WERI-Rb-1 (cell line): ENCODE measurements around the gene SAMD8.

Experiments used
- DNase-seq: peaks from one replicate; pipeline ENCODE4 v3.0.0-alpha.2; 2020
- H3K27ac ChIP-seq: fragments of 250-450 bp; sonication (Bioruptor Pico); 2 replicates; pipeline ENCODE4 v1.5.1; 2020; ENCODE audit warnings: mild to moderate bottlenecking, moderate library complexity
- H3K27me3 ChIP-seq: fragments of 250-450 bp; sonication (Bioruptor Pico); 2 replicates; pipeline ENCODE4 v1.5.1; 2021; ENCODE audit warnings: mild to moderate bottlenecking, low read depth, moderate library complexity; ENCODE audit not compliant: insufficient read depth, severe bottlenecking
- H3K36me3 ChIP-seq: fragments of 250-450 bp; sonication (Bioruptor Pico); 2 replicates; pipeline ENCODE4 v1.5.1; 2020; ENCODE audit warnings: mild to moderate bottlenecking, moderate library complexity
- H3K4me3 ChIP-seq: 2 replicates; pipeline ENCODE4 v1.5.1; 2011; ENCODE audit warnings: low read depth, mild to moderate bottlenecking, control low read depth, low read length
- H3K9me3 ChIP-seq: fragments of 250-450 bp; sonication (Bioruptor Pico); 2 replicates; pipeline ENCODE4 v1.5.1; 2021; ENCODE audit warnings: mild to moderate bottlenecking, moderate library complexity; ENCODE audit not compliant: severe bottlenecking
- TF ChIP-seq, protein P1 (sequence below): IDR thresholded peaks from 2 replicates; pipeline ENCODE4 v1.5.1; 2011; ENCODE audit warnings: low read depth, mild to moderate bottlenecking, control low read depth, inconsistent platforms, low read length

Gene SAMD8

DNA sequence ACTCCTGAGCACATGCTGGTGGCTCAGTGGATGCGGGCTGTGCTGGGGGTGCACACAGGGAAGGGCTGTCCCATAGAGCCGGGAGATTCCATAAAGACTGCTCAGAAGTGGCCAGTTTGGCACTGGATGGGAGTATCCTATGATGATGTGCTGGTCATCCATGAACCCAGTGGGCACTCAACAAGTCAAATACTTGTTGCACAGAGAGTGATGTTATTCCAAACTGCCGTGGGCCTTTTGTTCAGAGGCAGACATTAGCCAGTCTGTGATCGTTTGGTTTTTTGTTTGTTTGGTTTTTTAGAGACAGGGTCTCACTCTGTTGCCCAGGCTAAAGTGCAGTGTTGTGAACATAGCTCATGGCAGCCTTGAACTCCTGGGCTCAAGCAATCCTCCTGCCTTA is 30.9 kb upstream of the SAMD8 start:
- no peaks in the 10 kb centered on the region for H3K36me3 ChIP-seq
- TF ChIP-seq, protein P1, sequence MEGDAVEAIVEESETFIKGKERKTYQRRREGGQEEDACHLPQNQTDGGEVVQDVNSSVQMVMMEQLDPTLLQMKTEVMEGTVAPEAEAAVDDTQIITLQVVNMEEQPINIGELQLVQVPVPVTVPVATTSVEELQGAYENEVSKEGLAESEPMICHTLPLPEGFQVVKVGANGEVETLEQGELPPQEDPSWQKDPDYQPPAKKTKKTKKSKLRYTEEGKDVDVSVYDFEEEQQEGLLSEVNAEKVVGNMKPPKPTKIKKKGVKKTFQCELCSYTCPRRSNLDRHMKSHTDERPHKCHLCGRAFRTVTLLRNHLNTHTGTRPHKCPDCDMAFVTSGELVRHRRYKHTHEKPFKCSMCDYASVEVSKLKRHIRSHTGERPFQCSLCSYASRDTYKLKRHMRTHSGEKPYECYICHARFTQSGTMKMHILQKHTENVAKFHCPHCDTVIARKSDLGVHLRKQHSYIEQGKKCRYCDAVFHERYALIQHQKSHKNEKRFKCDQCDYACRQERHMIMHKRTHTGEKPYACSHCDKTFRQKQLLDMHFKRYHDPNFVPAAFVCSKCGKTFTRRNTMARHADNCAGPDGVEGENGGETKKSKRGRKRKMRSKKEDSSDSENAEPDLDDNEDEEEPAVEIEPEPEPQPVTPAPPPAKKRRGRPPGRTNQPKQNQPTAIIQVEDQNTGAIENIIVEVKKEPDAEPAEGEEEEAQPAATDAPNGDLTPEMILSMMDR, result no peak
- DNase-seq, result no peak

DNA sequence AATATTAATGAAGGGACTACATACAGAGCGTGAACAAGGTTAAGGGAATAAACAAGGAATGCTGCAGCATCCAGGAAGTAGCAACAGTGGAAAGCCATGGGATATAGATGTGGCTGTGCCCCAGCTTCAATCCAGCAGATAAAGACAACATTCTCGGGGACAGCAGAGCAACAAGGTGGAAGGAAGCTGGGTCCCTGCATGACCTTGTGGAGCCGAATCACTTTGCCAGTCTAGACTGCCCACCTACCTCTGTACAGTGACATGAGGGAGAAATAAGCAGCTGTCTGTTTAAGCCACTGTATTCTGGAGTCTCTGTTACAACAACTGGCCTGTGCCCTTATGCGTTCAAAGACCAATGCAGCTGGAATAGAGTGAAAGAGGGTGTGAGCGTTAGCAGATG is 30.1 kb upstream of the SAMD8 start:
- TF ChIP-seq, protein P1, result no peak
- no peaks in the 10 kb centered on the region for H3K27me3 ChIP-seq

More for the DNA sequence above, 30.9 kb upstream of the SAMD8 start:
- Histone ChIP-seq H3K9me3 (no peaks in the 10 kb centered on the region), H3K27me3 (no peaks in the 10 kb centered on the region), H3K27ac (no peak overlapping the region), H3K4me3 (no peak overlapping the region)

DNA sequence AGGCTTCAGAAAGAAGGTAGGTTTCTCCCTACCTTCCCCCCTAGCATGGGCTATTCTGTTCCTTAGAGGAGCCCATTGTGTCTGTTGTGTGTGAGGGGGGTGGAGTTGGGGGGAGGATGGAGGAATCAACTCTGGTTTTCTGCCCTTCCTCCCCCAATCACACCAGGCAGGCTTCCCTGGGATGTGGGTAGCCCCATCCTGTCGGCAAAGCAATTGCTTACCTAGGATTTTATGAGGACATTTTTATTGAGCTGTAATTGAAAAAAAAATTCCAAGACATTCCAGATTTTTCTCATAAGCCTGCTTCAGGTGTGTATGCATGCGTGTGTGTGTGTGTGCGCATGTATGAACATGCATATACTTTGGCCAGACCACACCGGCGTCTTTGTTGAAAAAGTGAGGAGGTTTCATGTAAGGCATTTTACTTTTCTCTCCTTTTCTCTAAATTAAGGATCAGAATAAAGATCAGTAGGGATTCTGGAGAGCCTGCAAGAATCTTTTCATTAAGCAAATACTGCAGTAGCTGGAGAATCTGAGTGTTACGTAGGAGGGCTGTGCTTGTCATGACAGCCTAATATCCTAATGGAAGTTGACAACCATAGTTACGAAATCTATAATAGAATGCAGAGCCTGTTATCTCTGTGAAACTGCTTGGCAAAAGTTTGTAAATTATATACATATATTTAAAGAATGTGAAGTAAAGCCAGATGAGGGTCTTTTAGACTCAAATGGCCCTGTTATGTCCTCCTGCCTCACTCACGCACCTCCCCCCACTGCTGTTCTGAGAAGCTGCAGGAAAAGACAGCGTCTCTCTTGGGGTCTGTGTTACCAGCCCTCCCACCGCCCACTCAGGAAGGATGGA is 27.3 kb upstream of the SAMD8 start:
- TF ChIP-seq, protein P1, result no peak
- Histone ChIP-seq H3K4me3 (no peak overlapping the region), H3K9me3 (no peaks in the 10 kb centered on the region), H3K27ac (no peak overlapping the region), H3K36me3 (no peaks in the 10 kb centered on the region), H3K27me3 (no peaks in the 10 kb centered on the region)
- no peak for DNase-seq

More for the DNA sequence above, 30.1 kb upstream of the SAMD8 start:
- Histone ChIP-seq H3K9me3 (no peaks in the 10 kb centered on the region), H3K4me3 (no peak overlapping the region), H3K27ac (no peak overlapping the region), H3K36me3 (no peaks in the 10 kb centered on the region)
- no peak for DNase-seq

DNA sequence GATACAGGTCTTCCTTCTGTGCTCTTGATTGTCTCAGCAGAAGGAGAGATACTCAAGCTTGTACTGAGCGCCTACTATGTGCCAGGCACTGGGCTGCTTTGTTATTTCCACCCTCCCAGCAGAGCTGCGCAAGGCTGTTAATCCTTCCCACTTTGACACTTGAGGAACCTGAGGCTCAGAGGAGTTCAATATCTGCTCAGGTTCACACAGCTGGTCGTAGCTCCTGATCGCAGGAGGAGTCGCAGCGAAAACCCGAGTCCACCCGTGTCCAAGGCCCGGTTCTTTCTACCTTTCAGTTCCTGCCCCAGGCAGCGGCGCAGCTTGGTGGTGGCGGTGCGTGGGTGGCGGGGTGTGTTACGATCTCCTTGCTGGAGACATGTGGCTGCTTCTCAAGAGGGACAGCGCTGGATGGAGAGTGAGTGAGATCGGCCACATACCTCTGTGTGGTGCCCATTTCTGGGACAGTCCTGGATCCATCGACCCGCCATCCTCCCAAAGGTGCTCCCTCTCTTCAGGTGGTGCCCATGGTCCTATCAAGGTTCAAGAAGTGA is 26.5 kb upstream of the SAMD8 start:
- H3K27me3 ChIP-seq, result no peaks in the 10 kb centered on the region

DNA sequence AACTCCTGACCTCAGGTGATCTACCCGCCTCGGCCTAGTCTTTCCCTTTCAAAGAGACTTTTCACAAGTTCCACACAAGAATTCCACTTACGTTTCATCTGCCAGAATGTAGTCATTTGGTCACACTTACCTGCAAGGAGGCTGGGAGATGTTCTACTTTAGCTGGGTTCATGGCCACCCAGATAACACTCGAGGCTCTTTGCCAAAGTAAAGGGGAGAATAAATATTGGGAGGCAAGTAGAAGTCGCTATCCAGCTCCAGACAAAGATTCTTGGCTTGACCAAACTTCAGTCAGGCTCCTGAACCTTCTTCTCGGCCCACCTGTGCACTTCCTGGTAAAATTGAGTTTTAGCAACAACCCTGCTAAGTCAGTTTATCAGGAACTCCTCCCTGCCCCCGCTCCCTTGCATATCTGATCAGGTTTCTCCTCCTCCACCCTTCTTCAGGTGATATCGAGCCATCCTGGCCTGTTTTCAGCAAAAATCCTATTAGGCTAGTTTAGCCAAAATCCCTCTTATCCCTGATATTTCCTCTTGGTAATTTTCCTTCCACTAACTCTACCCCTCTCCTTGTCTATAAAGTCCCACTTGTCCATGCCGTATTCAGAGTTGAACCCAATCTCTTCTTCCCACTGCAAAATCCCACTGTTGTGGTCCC is 25.1 kb upstream of the SAMD8 start:
- Histone ChIP-seq H3K36me3 (no peaks in the 10 kb centered on the region), H3K27me3 (no peaks in the 10 kb centered on the region), H3K4me3 (no peak overlapping the region), H3K9me3 (no peaks in the 10 kb centered on the region), H3K27ac (no peak overlapping the region)
- TF ChIP-seq, protein P1, result no peak
- no peak for DNase-seq

More for the DNA sequence above, 26.5 kb upstream of the SAMD8 start:
- DNase-seq, result no peak
- H3K36me3 ChIP-seq, result no peaks in the 10 kb centered on the region
- no peaks in the 10 kb centered on the region for H3K9me3 ChIP-seq
- TF ChIP-seq, protein P1, result no peak
- H3K27ac ChIP-seq, result no peak overlapping the region
- no peak overlapping the region for H3K4me3 ChIP-seq
